Measurements from ENCODE around the gene COPG2.

The COPG2 gene

DNA sequence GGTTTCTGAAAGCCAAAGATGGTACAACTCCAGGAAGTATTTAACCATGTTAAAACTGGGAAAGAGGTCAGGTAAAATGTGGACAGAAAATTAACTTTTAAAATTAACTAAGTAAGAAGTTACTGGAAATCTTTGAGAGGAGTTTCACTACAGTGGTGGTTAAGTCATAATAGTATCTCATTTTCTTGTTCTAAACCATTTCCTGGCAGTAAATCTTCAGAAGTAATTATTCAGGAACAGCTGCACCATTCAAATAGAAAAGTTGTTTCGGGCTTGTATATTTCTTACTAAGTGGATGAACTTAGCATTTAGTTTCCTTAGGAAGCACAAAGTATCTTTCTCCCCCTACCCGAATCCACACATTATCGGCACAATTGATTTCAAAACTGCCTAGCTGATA, 27.1 kb downstream of the COPG2 start:
- Histone ChIP-seq H3K36me3 (ENCODE audit: control insufficient read depth, low read length) (no peaks in the 10 kb centered on the region), H3K9me2 (replicated peaks; ENCODE audit: control insufficient read depth, low read length) (no peaks in the 10 kb centered on the region; the same call in 1 of the 2 replicates), H3K79me2 (ENCODE audit: control insufficient read depth, low read length) (no peaks in the 10 kb centered on the region), H3K4me2 (ENCODE audit: low read length) (no peak overlapping the region), H3K27ac (ENCODE audit: low read depth, low read length) (no peak overlapping the region), H3K4me3 (ENCODE audit: low read length) (no peak overlapping the region), H3F3A (ENCODE audit: control insufficient read depth, insufficient read depth) (no peaks in the 10 kb centered on the region), H3K27me3 (ENCODE audit: control insufficient read depth, low read length) (no peaks in the 10 kb centered on the region), H3K9me3 (ENCODE audit: control insufficient read depth, insufficient read depth, low read length) (no peaks in the 10 kb centered on the region; the same call in 1 of the 2 replicates), H4K20me1 (ENCODE audit: control insufficient read depth, insufficient read depth, low read depth, low read length) (no peaks in the 10 kb centered on the region), H3K4me1 (ENCODE audit: control insufficient read depth, low read length) (no peaks in the 10 kb centered on the region)
- TF ChIP-seq EZH2phosphoT487 (IDR thresholded peaks at IDR 0.05; ENCODE audit: borderline replicate concordance, low read length), result no peak
- TF ChIP-seq CTCF (IDR thresholded peaks at IDR 0.05; ENCODE audit: low read depth, low read length, poor library complexity, severe bottlenecking), result no peak

DNA sequence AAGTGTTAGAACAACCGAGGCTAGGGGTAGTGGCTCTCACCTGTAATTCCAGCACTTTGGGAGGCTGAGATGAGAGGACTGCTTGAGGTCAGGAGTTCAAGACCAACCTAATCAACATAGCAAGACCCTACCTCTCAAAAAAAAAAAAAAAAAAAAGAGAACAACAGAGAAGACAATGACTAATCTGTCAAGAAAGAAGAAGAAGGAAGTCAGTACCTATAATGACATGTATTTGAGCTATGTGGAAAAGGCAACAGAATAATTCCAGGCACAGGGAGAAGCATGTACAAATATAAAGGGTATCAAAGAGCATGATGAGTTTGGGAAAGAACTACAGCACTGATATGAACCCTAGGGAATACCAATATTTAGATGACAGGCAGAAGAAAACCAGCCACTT, 27.5 kb downstream of the COPG2 start:
- H3K4me2 ChIP-seq (ENCODE audit: low read length), result no peak overlapping the region
- H4K20me1 ChIP-seq (ENCODE audit: control insufficient read depth, insufficient read depth, low read depth, low read length), result no peaks in the 10 kb centered on the region
- no peak overlapping the region for H3K4me3 ChIP-seq (ENCODE audit: low read length)
- no peaks in the 10 kb centered on the region for H3K27me3 ChIP-seq (ENCODE audit: control insufficient read depth, low read length)
- TF ChIP-seq EZH2phosphoT487 (IDR thresholded peaks at IDR 0.05; ENCODE audit: borderline replicate concordance, low read length), result no peak
- TF ChIP-seq CTCF (IDR thresholded peaks at IDR 0.05; ENCODE audit: low read depth, low read length, poor library complexity, severe bottlenecking), result no peak
- H3K27ac ChIP-seq (ENCODE audit: low read depth, low read length), result no peak overlapping the region
- H3K36me3 ChIP-seq (ENCODE audit: control insufficient read depth, low read length), result no peaks in the 10 kb centered on the region
- H3K4me1 ChIP-seq (ENCODE audit: control insufficient read depth, low read length), result no peaks in the 10 kb centered on the region
- no peaks in the 10 kb centered on the region; the same call in 1 of the 2 replicates for H3K9me2 ChIP-seq (replicated peaks; ENCODE audit: control insufficient read depth, low read length)
- H3F3A ChIP-seq (ENCODE audit: control insufficient read depth, insufficient read depth), result no peaks in the 10 kb centered on the region
- no peaks in the 10 kb centered on the region for H3K79me2 ChIP-seq (ENCODE audit: control insufficient read depth, low read length)
- H3K9me3 ChIP-seq (ENCODE audit: control insufficient read depth, insufficient read depth, low read length), result no peaks in the 10 kb centered on the region; the same call in 1 of the 2 replicates

DNA sequence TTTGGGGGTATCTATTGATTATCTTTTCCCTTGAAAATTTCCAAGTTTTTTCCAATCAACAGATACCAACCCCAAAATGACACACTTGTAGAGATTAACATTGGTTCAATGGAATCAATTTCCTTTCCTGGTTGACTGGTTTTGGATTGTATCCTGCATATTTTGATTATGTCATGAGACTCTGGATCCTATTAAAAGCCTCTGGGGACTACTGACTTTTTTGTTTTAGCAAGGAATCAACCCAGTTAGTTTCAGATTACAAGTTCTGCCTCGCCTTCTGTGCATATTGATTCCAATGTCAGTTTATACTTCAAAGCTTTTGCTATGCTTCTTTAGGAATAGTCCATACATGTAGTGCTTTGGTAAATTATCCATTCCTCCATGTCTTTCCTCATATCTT, 29.2 kb downstream of the COPG2 start:
- H3K9me2 ChIP-seq (replicated peaks; ENCODE audit: control insufficient read depth, low read length), result no peaks in the 10 kb centered on the region; the same call in 1 of the 2 replicates
- H3K79me2 ChIP-seq (ENCODE audit: control insufficient read depth, low read length), result no peaks in the 10 kb centered on the region
- H3K4me3 ChIP-seq (ENCODE audit: low read length), result no peak overlapping the region
- no peak overlapping the region for H3K27ac ChIP-seq (ENCODE audit: low read depth, low read length)
- no peaks in the 10 kb centered on the region for H3K4me1 ChIP-seq (ENCODE audit: control insufficient read depth, low read length)
- no peaks in the 10 kb centered on the region for H4K20me1 ChIP-seq (ENCODE audit: control insufficient read depth, insufficient read depth, low read depth, low read length)
- no peaks in the 10 kb centered on the region; the same call in 1 of the 2 replicates for H3K9me3 ChIP-seq (ENCODE audit: control insufficient read depth, insufficient read depth, low read length)
- H3K4me2 ChIP-seq (ENCODE audit: low read length), result no peak overlapping the region
- H3K36me3 ChIP-seq (ENCODE audit: control insufficient read depth, low read length), result no peaks in the 10 kb centered on the region
- H3F3A ChIP-seq (ENCODE audit: control insufficient read depth, insufficient read depth), result no peaks in the 10 kb centered on the region
- H3K27me3 ChIP-seq (ENCODE audit: control insufficient read depth, low read length), result no peaks in the 10 kb centered on the region
- TF ChIP-seq EZH2phosphoT487 (IDR thresholded peaks at IDR 0.05; ENCODE audit: borderline replicate concordance, low read length) (no peak), CTCF (IDR thresholded peaks at IDR 0.05; ENCODE audit: low read depth, low read length, poor library complexity, severe bottlenecking) (no peak)
